Activated CD4-positive, alpha-beta memory T cell treated with anti-CD3 and anti-CD28 coated beads, Interleukin-2, amount 10 ng/mL, durations not matched to agents 7 days and 5 days (primary cell): ENCODE data around the gene ADPRHL1. TPM values are rescaled to one million over a fixed set of nuclear protein-coding genes. Genes with fewer than 3 reads are reported as not detected.
"Not testable (repeated sequence)": the region's sequence is repeated elsewhere in the genome, so short reads cannot be mapped to it uniquely, and the experiment has no call there.

Experiments used
- CTCF ChIA-PET: fragments of 350-600 bp; sonication (Branson Sonifier 250); formaldehyde crosslinking; loops from one replicate; lab custom pipeline; 2021; ENCODE audit warnings: antibody characterized with exemption, inconsistent platforms; lab: Charles Lee
- POLR2A ChIA-PET: fragments of 350-600 bp; sonication (Branson Sonifier 250); formaldehyde crosslinking; loops from one replicate; lab custom pipeline; 2021; ENCODE audit warnings: antibody characterized with exemption; lab: Charles Lee
- DNase-seq: peaks from one replicate; pipeline ENCODE4 v3.0.0-alpha.2; 2020
- H3K27ac Mint-ChIP-seq: one replicate; pipeline ENCODE4 v1.8.0; 2021; ENCODE audit warnings: mild to moderate bottlenecking, mixed read lengths
- H3K27me3 Mint-ChIP-seq: one replicate; pipeline ENCODE4 v1.8.0; 2021; ENCODE audit warnings: mixed read lengths
- H3K36me3 Mint-ChIP-seq: one replicate; pipeline ENCODE4 v1.8.0; 2021; ENCODE audit warnings: low read depth, mixed read lengths
- H3K4me1 Mint-ChIP-seq: one replicate; pipeline ENCODE4 v1.8.0; 2021; ENCODE audit warnings: mixed read lengths
- H3K4me3 Mint-ChIP-seq: one replicate; pipeline ENCODE4 v1.8.0; 2021; ENCODE audit warnings: mild to moderate bottlenecking, mixed read lengths
- H3K9me3 Mint-ChIP-seq: one replicate; pipeline ENCODE4 v1.8.0; 2021; ENCODE audit warnings: mixed read lengths
- total RNA-seq, 2 experiments: library from RNA; stranded (reverse); gene quantifications; one replicate each; pipeline ENCODE4 v1.2.3, GENCODE V29; 2021

ADPRHL1 gene
- total RNA-seq, 2 experiments from 2014 or later, result 0.71 to 0.75 TPM

DNA sequence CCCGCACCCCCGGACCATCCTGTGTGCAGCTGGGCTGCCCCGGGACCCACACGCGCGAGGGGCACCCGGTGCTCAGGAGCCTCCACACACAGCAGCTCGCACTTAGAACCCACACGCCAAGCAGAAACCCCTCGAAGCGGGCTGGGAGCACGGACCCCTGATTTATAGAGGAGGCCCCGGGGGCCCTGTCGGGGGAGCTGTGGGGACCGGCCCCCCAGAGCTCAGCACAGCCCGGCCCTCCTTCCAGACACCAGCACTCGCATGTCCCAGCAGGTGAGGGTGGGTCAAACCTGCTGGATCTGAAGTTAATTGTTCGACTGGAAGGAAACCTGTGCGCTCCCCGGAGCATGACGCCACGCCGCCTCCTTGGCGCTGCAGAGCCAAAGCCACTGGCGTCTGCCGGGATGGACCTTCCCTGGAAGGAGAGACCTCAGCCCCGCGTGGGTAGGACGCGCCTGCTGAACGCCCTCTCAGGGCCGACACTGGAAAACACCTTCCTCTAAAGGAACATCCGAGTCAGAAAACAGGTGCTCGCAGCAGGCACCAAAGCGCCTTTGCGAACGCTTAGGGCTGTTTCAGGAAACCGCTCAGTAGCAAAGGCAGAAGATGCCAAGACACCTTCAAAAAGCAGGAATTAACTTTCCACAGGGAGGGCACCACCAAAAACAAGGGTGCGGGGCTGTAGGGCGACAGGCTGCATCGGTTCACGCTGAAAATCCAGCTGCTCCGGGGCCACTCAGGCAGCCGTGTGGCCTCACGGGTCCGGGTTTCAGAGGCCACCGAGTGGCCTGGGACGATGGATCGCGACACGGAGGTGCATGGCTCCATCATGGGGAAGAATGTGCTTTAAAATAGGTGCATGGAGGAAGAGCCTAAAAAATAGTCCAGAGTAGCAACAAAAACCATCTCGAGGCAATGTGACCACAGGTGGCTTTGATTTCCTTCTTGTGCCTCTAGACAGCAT, 51.6 kb downstream of the ADPRHL1 start:
- ChIA-PET POLR2A (no interaction called here), CTCF (no interaction called here)
- Mint-ChIP-seq H3K9me3 (no peaks in the 10 kb centered on the region), H3K27ac (no peak overlapping the region), H3K27me3 (no peaks in the 10 kb centered on the region), H3K4me1 (no peaks in the 10 kb centered on the region), H3K36me3 (no peaks in the 10 kb centered on the region), H3K4me3 (no peak overlapping the region)
- no peak for DNase-seq

DNA sequence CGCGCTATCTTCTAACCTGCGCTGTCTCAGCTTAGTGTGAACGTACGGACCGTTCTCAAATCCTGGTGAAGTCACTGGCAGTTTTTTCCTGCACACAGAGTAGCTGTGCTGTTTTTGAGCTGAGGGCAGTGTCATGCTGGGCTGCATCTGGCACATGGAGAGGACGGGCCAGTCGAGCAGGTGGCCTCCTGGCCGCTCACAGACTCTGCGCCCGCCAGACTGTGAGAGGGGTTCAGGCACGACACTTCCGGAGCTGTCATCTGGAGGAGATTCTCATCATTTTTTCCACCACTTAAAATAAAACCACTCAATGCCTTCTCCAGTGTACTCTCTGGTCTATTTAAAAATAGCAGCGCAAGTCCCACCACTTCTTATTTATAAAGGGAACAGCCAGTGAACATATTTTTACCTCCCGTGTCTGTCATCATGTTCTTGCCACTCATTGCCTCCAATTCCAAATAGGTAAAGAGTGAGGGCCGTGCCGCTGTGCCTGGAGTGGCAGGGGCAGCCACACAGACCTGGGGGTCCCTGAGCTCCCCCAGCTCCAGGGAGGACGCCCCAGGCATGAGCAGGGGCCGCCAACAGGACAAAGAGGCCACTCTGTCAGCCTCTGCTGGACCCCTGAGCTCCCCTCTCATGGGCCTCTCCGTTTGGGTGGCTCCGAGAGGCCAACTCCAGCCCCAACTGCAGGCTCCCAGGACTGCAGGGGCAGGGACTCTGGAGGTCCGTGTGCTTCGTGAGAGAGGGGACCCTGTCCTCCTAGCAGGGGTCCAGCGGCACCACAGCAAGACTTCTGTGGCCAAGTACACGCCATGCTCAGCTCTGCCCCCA, 52.5 kb downstream of the ADPRHL1 start:
- H3K36me3 Mint-ChIP-seq, result no peaks in the 10 kb centered on the region
- no peaks in the 10 kb centered on the region for H3K4me1 Mint-ChIP-seq
- no peak overlapping the region for H3K27ac Mint-ChIP-seq
- H3K9me3 Mint-ChIP-seq, result no peaks in the 10 kb centered on the region
- POLR2A ChIA-PET, result no interaction called here
- no peak for DNase-seq
- H3K4me3 Mint-ChIP-seq, result no peak overlapping the region
- CTCF ChIA-PET, result no interaction called here
- no peaks in the 10 kb centered on the region for H3K27me3 Mint-ChIP-seq

DNA sequence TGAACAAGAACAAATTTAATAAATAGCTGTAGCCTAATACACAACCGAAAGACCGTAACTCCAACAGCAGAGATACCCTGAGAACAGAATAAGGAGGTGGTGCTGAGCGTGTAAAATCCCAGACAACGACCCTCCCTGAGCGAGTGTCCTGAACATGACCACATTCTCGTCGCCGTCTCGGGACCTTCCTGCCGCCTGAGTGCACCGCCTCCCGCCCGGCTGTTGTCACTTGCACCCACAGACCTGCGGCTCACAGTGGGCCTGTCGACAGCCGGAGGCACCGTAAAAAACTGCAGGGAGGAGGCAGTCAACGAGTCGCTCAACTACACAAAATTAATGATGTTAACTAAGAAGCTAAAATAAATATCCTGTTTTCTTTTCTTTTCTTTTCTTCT, 53.5 kb downstream of the ADPRHL1 start:
- Mint-ChIP-seq H3K36me3 (no peaks in the 10 kb centered on the region), H3K4me3 (no peak overlapping the region), H3K27me3 (no peaks in the 10 kb centered on the region), H3K9me3 (no peaks in the 10 kb centered on the region), H3K27ac (no peak overlapping the region), H3K4me1 (no peaks in the 10 kb centered on the region)
- CTCF ChIA-PET, result no interaction called here
- POLR2A ChIA-PET, result no interaction called here
- DNase-seq, result no peak

DNA sequence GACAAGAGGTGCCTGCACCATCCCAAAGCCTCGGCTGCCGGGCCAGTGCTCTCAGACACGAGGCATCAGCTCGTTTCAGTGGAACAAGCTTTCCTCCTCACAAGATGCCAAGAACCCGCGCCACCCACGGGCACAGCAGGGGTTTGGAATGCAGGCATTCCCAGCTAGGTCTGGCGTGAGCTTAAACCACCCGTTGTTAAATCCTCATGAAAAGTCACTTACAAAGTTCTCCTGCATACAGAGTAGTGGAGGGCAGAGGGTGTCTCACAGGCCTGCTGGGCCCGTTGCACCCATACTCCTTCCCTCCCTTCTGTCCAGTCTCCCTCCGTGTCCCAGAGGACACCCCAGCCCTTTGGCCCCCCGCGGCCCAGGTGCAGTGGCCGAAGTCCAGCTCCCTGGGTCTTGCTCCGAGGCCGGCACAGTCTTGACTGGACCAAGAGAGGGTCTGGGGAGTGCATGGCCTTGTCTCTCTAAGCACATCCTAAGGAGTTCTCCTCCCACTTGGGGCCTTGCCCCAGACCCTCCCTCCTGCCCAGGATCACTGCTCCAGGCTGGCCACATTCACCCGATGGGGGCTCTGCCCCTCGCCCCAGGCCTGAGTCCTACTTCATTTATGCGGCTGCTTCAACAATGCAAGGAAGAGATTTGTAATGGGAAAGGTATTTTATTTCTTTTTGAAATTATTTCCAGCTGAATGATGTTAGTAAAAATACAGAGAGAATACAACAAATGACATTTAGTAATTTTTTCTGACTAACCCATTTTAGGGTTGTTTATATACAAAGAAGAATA, 54.1 kb downstream of the ADPRHL1 start:
- Mint-ChIP-seq H3K27ac (no peak overlapping the region), H3K4me1 (no peaks in the 10 kb centered on the region), H3K36me3 (no peaks in the 10 kb centered on the region), H3K27me3 (no peaks in the 10 kb centered on the region), H3K9me3 (no peaks in the 10 kb centered on the region), H3K4me3 (no peak overlapping the region)
- ChIA-PET CTCF (no interaction called here), POLR2A (no interaction called here)
- DNase-seq, result no peak

DNA sequence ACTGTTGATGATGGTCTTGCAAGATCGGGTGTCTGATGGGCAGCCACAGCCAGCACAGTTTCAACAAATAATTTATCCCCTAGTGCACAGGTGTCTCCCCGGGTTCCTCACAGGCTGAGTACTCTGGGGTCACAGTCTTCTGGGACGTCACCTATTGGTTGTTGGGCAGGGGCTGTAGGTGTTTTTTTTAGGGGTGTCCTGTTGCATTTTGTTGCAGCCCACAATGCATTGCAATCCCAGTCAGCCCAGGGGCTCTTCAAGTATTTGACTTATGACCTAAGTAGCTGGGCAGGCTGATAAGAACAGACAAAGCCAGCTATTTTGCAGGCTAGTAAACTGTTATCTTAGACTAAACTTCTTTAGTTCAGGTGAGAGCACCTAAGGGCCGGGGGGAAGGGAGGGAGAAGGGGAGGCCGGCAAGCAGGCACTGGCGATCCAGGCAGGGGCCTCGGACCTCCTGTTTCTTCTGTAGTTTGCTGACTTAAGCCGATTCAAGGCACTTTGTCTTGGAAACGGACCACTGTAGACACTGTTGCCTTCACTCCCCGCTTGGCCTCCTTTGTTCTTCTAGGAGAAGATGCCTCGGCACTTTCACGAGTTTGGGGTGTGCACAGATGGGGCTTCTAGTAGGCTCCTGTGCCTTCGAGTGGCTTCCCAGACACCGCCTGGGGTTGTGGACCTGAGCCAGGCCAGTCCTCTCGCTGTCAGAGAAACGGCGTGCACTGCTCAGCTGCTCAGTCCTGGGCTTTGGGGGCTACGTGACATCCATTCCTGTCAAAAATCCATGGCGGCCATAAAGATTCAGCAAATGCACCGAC, 55.5 kb downstream of the ADPRHL1 start:
- ChIA-PET POLR2A (no interaction called here), CTCF (no interaction called here)
- no peaks in the 10 kb centered on the region for H3K9me3 Mint-ChIP-seq
- no peak for DNase-seq
- H3K4me1 Mint-ChIP-seq, result peaks cover 6% of the 10 kb centered on the region
- H3K27me3 Mint-ChIP-seq, result no peaks in the 10 kb centered on the region
- no peaks in the 10 kb centered on the region for H3K36me3 Mint-ChIP-seq
- H3K27ac Mint-ChIP-seq, result no peak overlapping the region
- no peak overlapping the region for H3K4me3 Mint-ChIP-seq

DNA sequence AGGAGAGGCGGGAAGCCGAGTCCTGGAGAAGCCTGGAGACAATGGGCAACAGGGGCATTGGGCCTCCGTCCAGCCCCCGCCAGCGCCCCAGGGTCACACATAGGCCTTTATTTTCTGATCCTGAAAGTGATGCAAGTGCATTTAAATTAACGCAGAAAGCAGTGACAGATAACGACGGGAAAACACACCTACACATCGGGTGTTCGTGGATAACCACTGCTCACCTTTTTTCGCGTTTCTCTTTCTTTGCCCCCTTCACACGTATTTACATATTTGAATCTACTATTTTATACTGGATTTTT, 59.0 kb downstream of the ADPRHL1 start:
- Mint-ChIP-seq H3K27ac (no peak overlapping the region), H3K36me3 (no peaks in the 10 kb centered on the region), H3K4me3 (no peak overlapping the region), H3K27me3 (peaks cover 2% of the 10 kb centered on the region), H3K4me1 (peaks cover 6% of the 10 kb centered on the region), H3K9me3 (no peaks in the 10 kb centered on the region)
- ChIA-PET CTCF (interaction anchor here (0.9 to 4.6 kb wide), 6 partner anchors 15 to 454 kb away, joined by 3 to 35 read pairs (median 3); partner anchors contain the start of gene DCUN1D2), POLR2A (no interaction called here)
- no peak for DNase-seq

DNA sequence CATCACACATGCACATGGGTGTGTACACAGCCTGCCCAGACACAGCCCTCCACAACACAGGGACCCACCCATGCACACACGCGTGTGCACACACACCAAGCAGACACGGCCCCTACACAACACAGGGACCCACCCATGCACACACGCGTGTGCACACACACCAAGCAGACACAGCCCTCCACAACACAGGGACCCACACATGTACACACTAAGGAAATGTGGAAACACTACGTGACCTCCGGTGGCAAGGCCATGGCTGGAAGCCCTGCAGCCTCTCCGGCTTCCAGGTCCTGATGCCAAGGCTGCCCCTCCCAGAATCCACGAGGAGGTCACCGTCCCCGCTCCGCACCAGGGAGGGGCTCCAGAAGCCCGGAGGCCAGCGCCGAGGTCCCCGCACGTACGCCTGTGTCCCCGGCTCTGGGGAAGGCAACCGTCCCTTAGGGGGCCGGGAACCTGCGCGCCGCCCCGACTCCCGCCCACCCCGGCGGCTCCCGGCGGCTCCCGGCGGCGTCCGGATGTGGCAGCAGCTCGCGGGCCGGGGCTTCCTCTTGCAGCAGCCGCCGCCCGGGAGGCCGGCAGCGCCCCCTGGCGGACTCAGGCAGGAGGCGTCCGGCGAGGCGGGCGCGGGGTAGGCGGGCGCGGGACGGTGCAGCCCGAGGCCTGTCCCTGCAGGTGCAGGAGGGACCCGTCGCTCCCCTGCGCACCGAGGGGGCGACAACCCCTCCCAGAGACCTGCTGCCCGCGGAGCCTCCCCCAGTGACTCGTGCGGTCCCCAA, 59.5 kb downstream of the ADPRHL1 start:
- DNase-seq, result peak; percentile 86
- peak overlapping the region; percentile 68 for H3K27ac Mint-ChIP-seq
- H3K27me3 Mint-ChIP-seq, result peaks cover 2% of the 10 kb centered on the region
- H3K4me3 Mint-ChIP-seq, result peak overlapping the region; percentile 81
- ChIA-PET CTCF (interaction anchor here (0.6 to 4.6 kb wide), 11 partner anchors 8 to 453 kb away, joined by 3 to 35 read pairs (median 3); partner anchors contain the start of gene DCUN1D2), POLR2A (no interaction called here)
- H3K36me3 Mint-ChIP-seq, result no peaks in the 10 kb centered on the region
- H3K9me3 Mint-ChIP-seq, result no peaks in the 10 kb centered on the region
- peaks cover 6% of the 10 kb centered on the region for H3K4me1 Mint-ChIP-seq

DNA sequence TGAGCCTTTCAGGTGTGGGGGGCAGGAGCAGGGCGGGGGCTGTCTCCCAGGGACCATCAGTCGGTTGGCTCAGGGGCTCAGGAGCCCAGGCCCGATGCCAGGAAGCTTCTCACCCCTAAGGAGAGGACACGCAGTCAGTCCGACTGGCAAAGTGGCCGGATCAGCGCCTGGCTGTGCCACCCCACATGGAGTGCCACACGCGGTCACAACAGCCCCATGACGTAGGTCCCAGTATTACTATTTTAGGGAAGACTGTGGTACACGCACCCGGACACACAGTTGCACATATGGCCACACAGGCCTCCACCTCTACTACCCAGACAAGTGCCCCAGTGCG, 60.1 kb downstream of the ADPRHL1 start:
- peaks cover 6% of the 10 kb centered on the region for H3K4me1 Mint-ChIP-seq
- peak overlapping the region; percentile 68 for H3K27ac Mint-ChIP-seq
- peak overlapping the region; percentile 81 for H3K4me3 Mint-ChIP-seq
- H3K9me3 Mint-ChIP-seq, result peaks cover 3% of the 10 kb centered on the region
- DNase-seq, result no peak
- H3K27me3 Mint-ChIP-seq, result peaks cover 2% of the 10 kb centered on the region
- ChIA-PET CTCF (interaction anchor here (0.7 to 4.6 kb wide), 2 partner anchors 169 to 449 kb away, joined by 3 to 35 read pairs; no protein-coding TSS in a partner anchor), POLR2A (no interaction called here)
- H3K36me3 Mint-ChIP-seq, result no peaks in the 10 kb centered on the region

DNA sequence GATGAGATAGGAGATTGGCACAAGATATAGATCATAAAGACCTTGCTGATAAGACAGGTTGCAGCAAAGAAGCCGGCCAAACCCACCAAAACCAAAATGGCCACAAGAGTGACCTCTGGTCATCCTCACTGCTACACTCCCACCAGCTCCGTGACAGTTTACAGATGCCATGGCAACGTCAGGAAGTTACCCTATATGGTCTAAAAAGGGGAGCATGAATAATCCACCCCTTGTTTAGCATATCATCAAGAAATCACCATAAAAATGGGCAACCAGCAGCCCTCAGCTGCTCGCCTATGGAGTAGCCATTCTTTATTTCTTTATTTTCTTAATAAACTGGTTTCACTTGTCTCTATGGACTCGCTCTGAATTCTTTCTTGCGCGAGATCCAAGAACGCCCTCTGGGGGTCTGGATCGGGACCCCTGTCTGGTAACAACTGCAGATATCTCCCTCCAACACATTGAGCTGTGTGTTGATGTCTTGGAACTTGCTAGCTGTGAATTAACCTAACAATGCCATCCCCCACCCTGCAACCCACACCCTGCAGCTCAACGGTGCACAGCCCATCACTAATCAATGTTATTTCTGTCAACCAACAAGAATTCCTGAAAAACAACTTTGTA, 62.3 kb downstream of the ADPRHL1 start:
- Mint-ChIP-seq H3K4me1 (peaks cover 6% of the 10 kb centered on the region), H3K4me3 (no peak overlapping the region), H3K27me3 (peaks cover 9% of the 10 kb centered on the region), H3K36me3 (peaks cover 3% of the 10 kb centered on the region), H3K9me3 (peaks cover 6% of the 10 kb centered on the region), H3K27ac (no peak overlapping the region)
- ChIA-PET CTCF (interaction anchor here (0.6 to 4.6 kb wide), 2 partner anchors 228 to 447 kb away, joined by 3 to 35 read pairs; no protein-coding TSS in a partner anchor), POLR2A (no interaction called here)
- no peak for DNase-seq

DNA sequence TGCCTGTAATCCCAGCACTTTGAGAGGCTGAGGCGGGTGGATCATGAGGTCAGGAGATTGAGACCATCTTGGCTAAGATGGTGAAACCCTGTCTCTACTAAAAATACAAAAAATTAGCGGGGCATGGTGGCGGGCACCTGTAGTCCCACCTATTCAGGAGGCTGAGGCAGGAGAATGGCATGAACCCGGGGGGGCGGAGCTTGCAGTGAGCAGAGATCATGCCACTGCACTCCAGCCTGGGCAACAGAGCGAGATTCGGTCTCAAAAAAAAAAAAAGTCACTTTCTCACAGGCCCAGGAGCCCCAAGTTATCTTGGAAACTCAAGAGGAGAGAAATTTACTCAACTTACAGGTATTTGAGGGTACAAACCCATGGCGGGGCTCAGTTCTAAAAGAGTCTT, 63.7 kb downstream of the ADPRHL1 start:
- H3K27ac Mint-ChIP-seq, H3K4me3 Mint-ChIP-seq, CTCF ChIA-PET, H3K4me1 Mint-ChIP-seq, H3K9me3 Mint-ChIP-seq, DNase-seq, POLR2A ChIA-PET, H3K36me3 Mint-ChIP-seq: not testable (repeated sequence)
- H3K27me3 Mint-ChIP-seq, result peaks cover 19% of the 10 kb centered on the region

DNA sequence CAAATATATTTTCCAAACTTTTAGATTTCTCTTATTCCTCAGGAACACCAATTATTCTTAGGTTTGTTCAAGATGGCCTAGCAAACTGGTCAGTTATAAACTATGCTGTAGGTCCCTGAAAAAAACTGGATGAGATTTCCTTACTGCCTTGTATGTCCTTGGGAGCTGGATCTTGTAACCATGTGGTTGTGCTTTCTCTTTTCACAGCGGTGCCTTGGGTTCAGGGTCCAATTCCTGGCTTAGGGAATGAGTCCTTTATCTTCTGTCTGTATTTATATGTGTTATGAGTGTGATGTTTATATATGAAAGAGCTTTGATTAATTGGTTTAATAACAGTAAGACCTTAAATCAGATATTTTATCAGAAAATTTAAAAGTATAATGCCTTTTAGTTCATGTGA, 65.9 kb downstream of the ADPRHL1 start:
- Mint-ChIP-seq H3K4me1 (peaks cover 3% of the 10 kb centered on the region), H3K9me3 (peaks cover 8% of the 10 kb centered on the region), H3K27ac (no peak overlapping the region), H3K4me3 (no peak overlapping the region), H3K27me3 (peaks cover 29% of the 10 kb centered on the region), H3K36me3 (peaks cover 3% of the 10 kb centered on the region)
- ChIA-PET POLR2A (no interaction called here), CTCF (interaction anchor here (0.5 kb wide), 1 partner anchor 302 kb away, joined by 3 read pairs; no protein-coding TSS in a partner anchor)
- no peak for DNase-seq
